ENCODE data around the gene ACO1. TPM values are rescaled to one million over a fixed set of nuclear protein-coding genes. Genes with fewer than 3 reads are reported as not detected.

ACO1 gene
- total RNA-seq, 2 experiments from 2014 or later = 15.8 to 16.8 TPM

- ChIA-PET CTCF (interaction anchor here (0.6 to 6.1 kb wide), 22 partner anchors 9 to 595 kb away, joined by 3 to 108 read pairs (median 4); partner anchors contain the start of genes NDUFB6, RIGI and SMIM27), POLR2A (no interaction called here)
These were observed 5.3 kb upstream of the ACO1 start for GRCh38 chr9:32378993-32379729.

- ChIA-PET POLR2A (no interaction called here), CTCF (interaction anchor here (1.6 to 6.1 kb wide), 5 partner anchors 52 to 200 kb away, joined by 5 to 108 read pairs (median 28); partner anchors contain the start of gene NDUFB6)
These were observed 3.5 kb upstream of the ACO1 start for GRCh38 chr9:32380944-32381343.

- ChIA-PET CTCF (interaction anchor here (0.6 to 4.4 kb wide), 4 partner anchors 157 to 198 kb away, joined by 3 to 28 read pairs (median 4); partner anchors contain the start of gene NDUFB6), POLR2A (no interaction called here)
These were observed 1.7 kb upstream of the ACO1 start for GRCh38 chr9:32382565-32383320.

GRCh38 chr9:32384002-32384363 lies 460 bp upstream of the ACO1 start:
- POLR2A ChIA-PET = interaction anchor here (1.2 to 1.9 kb wide), 2 partner anchors 166 to 168 kb away, joined by 5 to 8 read pairs; partner anchors contain the start of genes SMIM27 and TOPORS
- CTCF ChIA-PET = interaction anchor here (1.2 to 4.4 kb wide), 4 partner anchors 13 to 197 kb away, joined by 4 to 28 read pairs (median 6); partner anchors contain the start of genes NDUFB6 and TOPORS

GRCh38 chr9:32385152-32385884 lies 875 bp downstream of the ACO1 start:
- ChIA-PET POLR2A (interaction anchor here (1.9 kb wide), 1 partner anchor 165 kb away, joined by 8 read pairs; no protein-coding TSS in a partner anchor), CTCF (interaction anchor here (0.6 to 4.4 kb wide), 6 partner anchors 165 to 1735 kb away, joined by 3 to 28 read pairs (median 4); partner anchors contain the start of genes NDUFB6 and TOPORS)

- CTCF ChIA-PET = interaction anchor here (0.8 kb wide), 1 partner anchor 186 kb away, joined by 3 read pairs; no protein-coding TSS in a partner anchor
- POLR2A ChIA-PET = interaction anchor here (1.9 kb wide), 1 partner anchor 164 kb away, joined by 8 read pairs; no protein-coding TSS in a partner anchor
These were observed 1.4 kb downstream of the ACO1 start for GRCh38 chr9:32385885-32386283.

GRCh38 chr9:32387256-32387655 lies 2.8 kb downstream of the ACO1 start:
- POLR2A ChIA-PET = no interaction called here
- CTCF ChIA-PET = no interaction called here

- ChIA-PET POLR2A (no interaction called here), CTCF (no interaction called here)
These were observed 4.9 kb downstream of the ACO1 start for GRCh38 chr9:32389365-32389764.

GRCh38 chr9:32393911-32394310 lies 9.5 kb downstream of the ACO1 start:
- POLR2A ChIA-PET = no interaction called here
- CTCF ChIA-PET = interaction anchor here (0.5 kb wide), 1 partner anchor 162 kb away, joined by 4 read pairs; no protein-coding TSS in a partner anchor

GRCh38 chr9:32394381-32395049 lies 10.1 kb downstream of the ACO1 start:
- CTCF ChIA-PET = interaction anchor here (0.5 kb wide), 1 partner anchor 162 kb away, joined by 4 read pairs; no protein-coding TSS in a partner anchor
- POLR2A ChIA-PET = no interaction called here

GRCh38 chr9:32395510-32396216 lies 11.2 kb downstream of the ACO1 start:
- ChIA-PET POLR2A (no interaction called here), CTCF (no interaction called here)

GRCh38 chr9:32398207-32398606 lies 13.8 kb downstream of the ACO1 start:
- ChIA-PET CTCF (no interaction called here), POLR2A (no interaction called here)

GRCh38 chr9:32399110-32399815 lies 14.8 kb downstream of the ACO1 start:
- ChIA-PET CTCF (no interaction called here), POLR2A (no interaction called here)

GRCh38 chr9:32401488-32401887 lies 17.0 kb downstream of the ACO1 start:
- ChIA-PET POLR2A (no interaction called here), CTCF (interaction anchor here (0.9 kb wide), 1 partner anchor 22 kb away, joined by 3 read pairs; no protein-coding TSS in a partner anchor)

- CTCF ChIA-PET = no interaction called here
- POLR2A ChIA-PET = no interaction called here
These were observed 19.3 kb downstream of the ACO1 start for GRCh38 chr9:32403567-32404260.

GRCh38 chr9:32404402-32404801 lies 20.0 kb downstream of the ACO1 start:
- POLR2A ChIA-PET = no interaction called here

GRCh38 chr9:32404856-32405255 lies 20.4 kb downstream of the ACO1 start:
- CTCF ChIA-PET = no interaction called here
- POLR2A ChIA-PET = no interaction called here

More at GRCh38 chr9:32404402-32404801, 20.0 kb downstream of the ACO1 start:
- CTCF ChIA-PET = no interaction called here

Data from activated CD8-positive, alpha-beta memory T cell treated with anti-CD3 and anti-CD28 coated beads for 36 hours (primary cell).